AG09319 (cell line): ENCODE results near the gene CELSR1.
"Not testable (repeated sequence)": the region's sequence is repeated elsewhere in the genome, so short reads cannot be mapped to it uniquely, and the experiment has no call there.

Source experiments
- DNase-seq: peaks from one replicate; pipeline ENCODE4 v3.0.0-alpha.2; 2010; ENCODE audit warnings: low read depth; ENCODE audit errors: extremely low read depth
- CTCF ChIP-seq: IDR thresholded peaks from 2 replicates; pipeline ENCODE4 v1.5.1; 2011; ENCODE audit warnings: low read depth, mild to moderate bottlenecking, inconsistent platforms, low read length, moderate library complexity

Gene CELSR1

GRCh38 chr22:46507451-46508425, 29.7 kb downstream of the CELSR1 start:
- no peak for DNase-seq
- TF ChIP-seq CTCF = no peak

- no peak for DNase-seq
- no peak for TF ChIP-seq CTCF
Observed at GRCh38 chr22:46504584-46504983, 32.8 kb downstream of the CELSR1 start.

- TF ChIP-seq CTCF = no peak
- no peak for DNase-seq
Observed at GRCh38 chr22:46502440-46503175, 34.8 kb downstream of the CELSR1 start.

GRCh38 chr22:46501701-46502100, 35.7 kb downstream of the CELSR1 start:
- TF ChIP-seq CTCF = no peak
- DNase-seq = peak; percentile 8

GRCh38 chr22:46501265-46501664, 36.2 kb downstream of the CELSR1 start:
- not testable (repeated sequence) for DNase-seq

GRCh38 chr22:46500201-46500600, 37.2 kb downstream of the CELSR1 start:
- no peak for DNase-seq
- TF ChIP-seq CTCF = no peak

- TF ChIP-seq CTCF = no peak
- no peak for DNase-seq
Observed at GRCh38 chr22:46499805-46500189, 37.6 kb downstream of the CELSR1 start.
